ENCODE data around the gene CCSAP.

The CCSAP gene

DNA sequence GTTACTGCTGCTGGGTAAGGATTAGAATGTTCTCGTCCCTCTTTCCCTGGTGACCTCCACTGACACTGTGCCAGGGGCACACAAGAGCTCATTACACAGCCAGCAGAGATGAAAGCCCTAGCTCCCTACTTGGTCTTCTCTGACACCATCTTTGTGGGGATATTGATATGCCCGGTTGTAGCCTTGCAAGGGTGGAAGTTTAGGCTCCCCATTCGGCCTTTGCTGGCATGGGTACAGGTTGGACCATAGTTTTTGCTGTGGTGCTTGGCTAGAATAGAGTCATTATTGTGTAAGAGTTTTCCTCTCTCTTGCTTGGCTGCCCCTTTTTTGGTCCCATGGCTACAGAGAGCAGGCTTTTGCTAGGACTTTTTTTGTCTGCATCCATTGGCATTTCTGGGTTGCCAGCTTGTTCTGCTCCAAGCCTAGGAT lies 59.6 kb downstream of the CCSAP start:
- no peak for ATAC-seq
- TF ChIP-seq ESRRG (CRISPR knock-in tag; IDR thresholded peaks at IDR 0.05) (no peak), ZNF8 (CRISPR knock-in tag; IDR thresholded peaks at IDR 0.05) (no peak), ISL1 (CRISPR knock-in tag; IDR thresholded peaks at IDR 0.05) (no peak), TOX (CRISPR knock-in tag; IDR thresholded peaks at IDR 0.05; ENCODE audit: borderline replicate concordance) (no peak), GLIS3 (CRISPR knock-in tag; IDR thresholded peaks at IDR 0.05) (no peak), ZNF70 (CRISPR knock-in tag; IDR thresholded peaks at IDR 0.05) (no peak), ZFP3 (CRISPR knock-in tag; IDR thresholded peaks at IDR 0.05) (no peak)
- TF ChIP-seq, protein P1, sequence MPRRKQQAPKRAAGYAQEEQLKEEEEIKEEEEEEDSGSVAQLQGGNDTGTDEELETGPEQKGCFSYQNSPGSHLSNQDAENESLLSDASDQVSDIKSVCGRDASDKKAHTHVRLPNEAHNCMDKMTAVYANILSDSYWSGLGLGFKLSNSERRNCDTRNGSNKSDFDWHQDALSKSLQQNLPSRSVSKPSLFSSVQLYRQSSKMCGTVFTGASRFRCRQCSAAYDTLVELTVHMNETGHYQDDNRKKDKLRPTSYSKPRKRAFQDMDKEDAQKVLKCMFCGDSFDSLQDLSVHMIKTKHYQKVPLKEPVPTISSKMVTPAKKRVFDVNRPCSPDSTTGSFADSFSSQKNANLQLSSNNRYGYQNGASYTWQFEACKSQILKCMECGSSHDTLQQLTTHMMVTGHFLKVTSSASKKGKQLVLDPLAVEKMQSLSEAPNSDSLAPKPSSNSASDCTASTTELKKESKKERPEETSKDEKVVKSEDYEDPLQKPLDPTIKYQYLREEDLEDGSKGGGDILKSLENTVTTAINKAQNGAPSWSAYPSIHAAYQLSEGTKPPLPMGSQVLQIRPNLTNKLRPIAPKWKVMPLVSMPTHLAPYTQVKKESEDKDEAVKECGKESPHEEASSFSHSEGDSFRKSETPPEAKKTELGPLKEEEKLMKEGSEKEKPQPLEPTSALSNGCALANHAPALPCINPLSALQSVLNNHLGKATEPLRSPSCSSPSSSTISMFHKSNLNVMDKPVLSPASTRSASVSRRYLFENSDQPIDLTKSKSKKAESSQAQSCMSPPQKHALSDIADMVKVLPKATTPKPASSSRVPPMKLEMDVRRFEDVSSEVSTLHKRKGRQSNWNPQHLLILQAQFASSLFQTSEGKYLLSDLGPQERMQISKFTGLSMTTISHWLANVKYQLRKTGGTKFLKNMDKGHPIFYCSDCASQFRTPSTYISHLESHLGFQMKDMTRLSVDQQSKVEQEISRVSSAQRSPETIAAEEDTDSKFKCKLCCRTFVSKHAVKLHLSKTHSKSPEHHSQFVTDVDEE (CRISPR knock-in tag; IDR thresholded peaks at IDR 0.05): no peak
- TF ChIP-seq, protein P2, sequence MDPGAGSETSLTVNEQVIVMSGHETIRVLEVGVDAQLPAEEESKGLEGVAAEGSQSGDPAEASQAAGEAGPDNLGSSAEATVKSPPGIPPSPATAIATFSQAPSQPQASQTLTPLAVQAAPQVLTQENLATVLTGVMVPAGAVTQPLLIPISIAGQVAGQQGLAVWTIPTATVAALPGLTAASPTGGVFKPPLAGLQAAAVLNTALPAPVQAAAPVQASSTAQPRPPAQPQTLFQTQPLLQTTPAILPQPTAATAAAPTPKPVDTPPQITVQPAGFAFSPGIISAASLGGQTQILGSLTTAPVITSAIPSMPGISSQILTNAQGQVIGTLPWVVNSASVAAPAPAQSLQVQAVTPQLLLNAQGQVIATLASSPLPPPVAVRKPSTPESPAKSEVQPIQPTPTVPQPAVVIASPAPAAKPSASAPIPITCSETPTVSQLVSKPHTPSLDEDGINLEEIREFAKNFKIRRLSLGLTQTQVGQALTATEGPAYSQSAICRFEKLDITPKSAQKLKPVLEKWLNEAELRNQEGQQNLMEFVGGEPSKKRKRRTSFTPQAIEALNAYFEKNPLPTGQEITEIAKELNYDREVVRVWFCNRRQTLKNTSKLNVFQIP (CRISPR knock-in tag; IDR thresholded peaks at IDR 0.05; ENCODE audit: borderline replicate concordance, low read depth): no peak
- TF ChIP-seq, protein P3, sequence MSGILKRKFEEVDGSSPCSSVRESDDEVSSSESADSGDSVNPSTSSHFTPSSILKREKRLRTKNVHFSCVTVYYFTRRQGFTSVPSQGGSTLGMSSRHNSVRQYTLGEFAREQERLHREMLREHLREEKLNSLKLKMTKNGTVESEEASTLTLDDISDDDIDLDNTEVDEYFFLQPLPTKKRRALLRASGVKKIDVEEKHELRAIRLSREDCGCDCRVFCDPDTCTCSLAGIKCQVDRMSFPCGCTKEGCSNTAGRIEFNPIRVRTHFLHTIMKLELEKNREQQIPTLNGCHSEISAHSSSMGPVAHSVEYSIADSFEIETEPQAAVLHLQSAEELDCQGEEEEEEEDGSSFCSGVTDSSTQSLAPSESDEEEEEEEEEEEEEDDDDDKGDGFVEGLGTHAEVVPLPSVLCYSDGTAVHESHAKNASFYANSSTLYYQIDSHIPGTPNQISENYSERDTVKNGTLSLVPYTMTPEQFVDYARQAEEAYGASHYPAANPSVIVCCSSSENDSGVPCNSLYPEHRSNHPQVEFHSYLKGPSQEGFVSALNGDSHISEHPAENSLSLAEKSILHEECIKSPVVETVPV (CRISPR knock-in tag; IDR thresholded peaks at IDR 0.05): no peak

DNA sequence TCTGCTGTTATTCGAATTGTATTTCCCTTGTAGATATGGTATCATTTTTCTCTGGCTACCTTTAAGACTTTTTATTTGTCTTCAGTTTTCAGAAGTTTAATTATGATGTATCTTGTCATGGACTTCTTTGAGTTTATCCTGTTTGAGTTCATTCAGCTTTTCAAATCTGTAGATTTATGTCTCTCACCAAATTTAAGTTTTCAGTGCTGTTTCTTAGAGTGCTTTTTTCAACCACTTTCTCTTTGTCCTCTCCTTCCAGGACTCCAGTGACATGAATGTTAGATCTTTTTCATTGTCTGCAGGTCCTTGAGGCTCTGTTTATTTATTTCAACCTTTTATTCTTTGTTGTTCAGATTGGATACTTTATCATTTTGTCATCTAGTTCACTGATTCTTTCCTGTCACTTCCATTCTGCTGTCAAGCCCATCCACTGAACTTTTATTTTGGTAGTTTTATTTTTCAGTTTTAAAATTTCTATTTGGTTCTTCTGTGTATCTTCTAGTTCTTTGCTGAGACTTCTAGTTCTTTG lies 60.5 kb downstream of the CCSAP start:
- TF ChIP-seq TOX (CRISPR knock-in tag; IDR thresholded peaks at IDR 0.05; ENCODE audit: borderline replicate concordance) (no peak), BACH2 (CRISPR knock-in tag; IDR thresholded peaks at IDR 0.05; ENCODE audit: borderline replicate concordance) (no peak), ZNF70 (CRISPR knock-in tag; IDR thresholded peaks at IDR 0.05) (no peak), ZFP3 (CRISPR knock-in tag; IDR thresholded peaks at IDR 0.05) (no peak), OSR1 (CRISPR knock-in tag; IDR thresholded peaks at IDR 0.05) (no peak), ZNF565 (CRISPR knock-in tag; conservative IDR thresholded peaks at IDR 0.05; ENCODE audit: low read depth) (no peak), PPARA (CRISPR knock-in tag; IDR thresholded peaks at IDR 0.05; ENCODE audit: borderline replicate concordance) (no peak), SNAI2 (CRISPR knock-in tag; IDR thresholded peaks at IDR 0.05) (no peak), GLIS3 (CRISPR knock-in tag; IDR thresholded peaks at IDR 0.05) (no peak), TCF4 (CRISPR knock-in tag; IDR thresholded peaks at IDR 0.05; ENCODE audit: borderline replicate concordance) (no peak), ESRRG (CRISPR knock-in tag; IDR thresholded peaks at IDR 0.05) (no peak)
- TF ChIP-seq, protein P3 (CRISPR knock-in tag; IDR thresholded peaks at IDR 0.05): no peak
- TF ChIP-seq, protein P4, sequence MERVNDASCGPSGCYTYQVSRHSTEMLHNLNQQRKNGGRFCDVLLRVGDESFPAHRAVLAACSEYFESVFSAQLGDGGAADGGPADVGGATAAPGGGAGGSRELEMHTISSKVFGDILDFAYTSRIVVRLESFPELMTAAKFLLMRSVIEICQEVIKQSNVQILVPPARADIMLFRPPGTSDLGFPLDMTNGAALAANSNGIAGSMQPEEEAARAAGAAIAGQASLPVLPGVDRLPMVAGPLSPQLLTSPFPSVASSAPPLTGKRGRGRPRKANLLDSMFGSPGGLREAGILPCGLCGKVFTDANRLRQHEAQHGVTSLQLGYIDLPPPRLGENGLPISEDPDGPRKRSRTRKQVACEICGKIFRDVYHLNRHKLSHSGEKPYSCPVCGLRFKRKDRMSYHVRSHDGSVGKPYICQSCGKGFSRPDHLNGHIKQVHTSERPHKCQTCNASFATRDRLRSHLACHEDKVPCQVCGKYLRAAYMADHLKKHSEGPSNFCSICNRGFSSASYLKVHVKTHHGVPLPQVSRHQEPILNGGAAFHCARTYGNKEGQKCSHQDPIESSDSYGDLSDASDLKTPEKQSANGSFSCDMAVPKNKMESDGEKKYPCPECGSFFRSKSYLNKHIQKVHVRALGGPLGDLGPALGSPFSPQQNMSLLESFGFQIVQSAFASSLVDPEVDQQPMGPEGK (CRISPR knock-in tag; IDR thresholded peaks at IDR 0.05; ENCODE audit: borderline replicate concordance): no peak
- TF ChIP-seq, protein P2 (CRISPR knock-in tag; IDR thresholded peaks at IDR 0.05; ENCODE audit: borderline replicate concordance, low read depth): no peak
- ATAC-seq: no peak

Measured in SK-N-SH treated with all-trans-retinoic acid at 6 μM for 48 hours (cell line).